Cardiac muscle cell (in vitro differentiated cells and primary cell): Measurements from ENCODE around the gene M6PR. TPM values are rescaled to one million over a fixed set of nuclear protein-coding genes. Genes with fewer than 3 reads are reported as not detected.
"Not testable (repeated sequence)": the region's sequence is repeated elsewhere in the genome, so short reads cannot be mapped to it uniquely, and the experiment has no call there.

Experiments
- DNase-seq, 2 donors: peaks; one replicate each; pipeline versions ENCODE4 v3.0.0 to v3.0.0-alpha.2; 2010 to 2017; ENCODE audit warnings: low read depth in 1 of 2, low spot score in 1 of 2
- H3K27ac ChIP-seq: fragments of 200-600 bp; sonication (generic); 2 replicates; pipeline ENCODE4 v1.5.1; 2016
- H3K27me3 ChIP-seq: fragments of 200-600 bp; sonication (generic); 2 replicates; pipeline ENCODE4 v1.6.0; 2016; ENCODE audit warnings: control low read depth
- H3K36me3 ChIP-seq: fragments of 200-600 bp; sonication (generic); 2 replicates; pipeline ENCODE4 v1.5.1; 2016; ENCODE audit warnings: control low read depth
- H3K4me1 ChIP-seq: fragments of 200-600 bp; sonication (generic); 2 replicates; pipeline ENCODE4 v1.8.1; 2017; ENCODE audit warnings: low read depth, mild to moderate bottlenecking, mixed run types
- H3K4me3 ChIP-seq: fragments of 200-600 bp; sonication (generic); 2 replicates; pipeline ENCODE4 v1.5.1; 2016; ENCODE audit warnings: mild to moderate bottlenecking
- H3K9me3 ChIP-seq: fragments of 200-600 bp; sonication (generic); 2 replicates; pipeline ENCODE4 v1.5.1; 2017; ENCODE audit warnings: low read depth, mild to moderate bottlenecking, control low read depth
- CTCF ChIP-seq: IDR thresholded peaks from 2 replicates; pipeline ENCODE4 v1.5.1; 2012; ENCODE audit warnings: low read depth, mild to moderate bottlenecking, low read length
- polyA plus RNA-seq: library from polyadenylated mRNA; unstranded; fragments of >200 nt; fragmentation: Nextera tagmentation; extraction: Ambion mirVana; gene quantifications from 2 replicates; pipeline ENCODE4 v1.2.1, GENCODE V29; 2016
- total RNA-seq: library from RNA; depleted of rRNA; stranded (reverse); fragments of >200 nt; gene quantifications from 2 replicates; pipeline ENCODE4 v1.2.3, GENCODE V29; 2016

Gene M6PR
- total and polyA plus RNA-seq, 2 experiments from 2014 or later, result 91.2 to 108 TPM

DNA sequence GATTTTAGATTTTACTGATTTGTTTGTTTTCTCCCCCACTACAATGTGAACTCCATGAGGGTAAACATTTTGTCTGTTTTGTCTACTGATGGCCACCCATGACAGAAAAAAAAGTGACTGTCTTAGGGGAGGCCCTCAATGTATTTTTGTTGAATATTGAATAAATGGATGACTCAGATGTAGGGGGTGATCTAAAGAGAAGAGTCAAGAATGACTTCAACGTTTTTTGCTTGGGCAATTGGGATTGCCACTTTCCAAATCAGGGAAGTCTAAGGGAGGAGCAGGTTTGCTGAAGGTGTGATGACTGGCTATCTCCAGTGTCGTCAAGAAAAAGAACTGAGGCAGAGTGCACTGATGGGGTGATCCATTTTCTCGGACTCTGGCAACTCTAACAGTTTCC, 45.8 kb downstream of the M6PR start:
- H3K4me1 ChIP-seq, result peaks cover 18% of the 10 kb centered on the region
- TF ChIP-seq CTCF, result no peak
- no peak overlapping the region for H3K4me3 ChIP-seq
- no peaks in the 10 kb centered on the region for H3K9me3 ChIP-seq
- H3K36me3 ChIP-seq, result no peaks in the 10 kb centered on the region
- no peak for DNase-seq
- H3K27ac ChIP-seq, result no peak overlapping the region
- H3K27me3 ChIP-seq, result no peaks in the 10 kb centered on the region

GRCh38 chr12:8902703-8903102, 46.7 kb downstream of the M6PR start:
- H3K36me3 ChIP-seq, DNase-seq: not testable (repeated sequence)

DNA sequence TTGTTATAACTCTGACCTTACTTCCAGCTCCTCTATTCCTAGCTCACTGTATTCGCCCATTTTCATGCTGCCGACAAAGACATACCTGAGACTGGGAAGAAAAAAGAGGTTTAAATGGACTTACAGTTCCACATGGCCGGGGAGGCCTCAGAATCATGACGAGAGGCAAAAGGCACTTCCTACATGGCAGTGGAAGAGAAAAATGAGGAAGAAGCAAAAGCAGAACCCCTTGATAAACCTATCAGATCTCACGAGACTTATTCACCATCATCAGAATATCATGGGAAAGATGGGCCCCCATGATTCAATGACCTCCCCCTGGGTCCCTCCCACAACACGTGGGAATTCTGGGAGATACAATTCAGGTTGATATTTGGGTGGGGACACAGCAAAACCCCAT, 49.6 kb downstream of the M6PR start:
- TF ChIP-seq CTCF, result no peak
- no peaks in the 10 kb centered on the region for H3K36me3 ChIP-seq
- no peaks in the 10 kb centered on the region for H3K27me3 ChIP-seq
- no peak overlapping the region for H3K27ac ChIP-seq
- peaks cover 10% of the 10 kb centered on the region for H3K4me1 ChIP-seq
- DNase-seq, result no peak
- no peak overlapping the region for H3K4me3 ChIP-seq
- H3K9me3 ChIP-seq, result no peaks in the 10 kb centered on the region

More at GRCh38 chr12:8902703-8903102, 46.7 kb downstream of the M6PR start:
- H3K27ac ChIP-seq, H3K9me3 ChIP-seq, H3K27me3 ChIP-seq, H3K4me3 ChIP-seq: not testable (repeated sequence)
- peaks cover 18% of the 10 kb centered on the region for H3K4me1 ChIP-seq

GRCh38 chr12:8897081-8897480, 52.4 kb downstream of the M6PR start:
- H3K27me3 ChIP-seq, result no peaks in the 10 kb centered on the region
- no peak for TF ChIP-seq CTCF
- no peak overlapping the region for H3K27ac ChIP-seq
- H3K36me3 ChIP-seq, result no peaks in the 10 kb centered on the region
- no peak overlapping the region for H3K4me3 ChIP-seq
- H3K4me1 ChIP-seq, result no peaks in the 10 kb centered on the region
- DNase-seq, result no peak
- H3K9me3 ChIP-seq, result no peaks in the 10 kb centered on the region

DNA sequence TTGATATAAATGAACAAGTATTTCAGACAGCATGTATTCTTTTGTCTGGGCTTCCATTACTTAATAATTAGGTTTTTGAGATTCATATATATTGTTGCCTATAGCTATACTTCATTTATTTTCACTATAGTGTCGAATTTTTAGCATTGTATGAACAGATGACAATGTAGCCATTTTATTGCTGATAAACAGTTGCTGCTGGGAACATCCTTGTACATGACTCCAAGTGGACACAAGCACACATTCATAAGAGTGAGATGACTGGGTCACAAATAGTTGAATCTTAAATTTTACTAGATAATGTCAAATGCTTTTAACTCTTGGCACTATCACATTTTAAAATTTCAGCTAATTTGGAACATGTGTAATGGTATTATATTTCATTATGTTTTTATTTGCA, 54.5 kb downstream of the M6PR start:
- TF ChIP-seq CTCF, result no peak
- H3K36me3 ChIP-seq, result no peaks in the 10 kb centered on the region
- no peaks in the 10 kb centered on the region for H3K9me3 ChIP-seq
- H3K4me3 ChIP-seq, result no peak overlapping the region
- H3K4me1 ChIP-seq, result no peaks in the 10 kb centered on the region
- no peak for DNase-seq
- no peaks in the 10 kb centered on the region for H3K27me3 ChIP-seq
- no peak overlapping the region for H3K27ac ChIP-seq

DNA sequence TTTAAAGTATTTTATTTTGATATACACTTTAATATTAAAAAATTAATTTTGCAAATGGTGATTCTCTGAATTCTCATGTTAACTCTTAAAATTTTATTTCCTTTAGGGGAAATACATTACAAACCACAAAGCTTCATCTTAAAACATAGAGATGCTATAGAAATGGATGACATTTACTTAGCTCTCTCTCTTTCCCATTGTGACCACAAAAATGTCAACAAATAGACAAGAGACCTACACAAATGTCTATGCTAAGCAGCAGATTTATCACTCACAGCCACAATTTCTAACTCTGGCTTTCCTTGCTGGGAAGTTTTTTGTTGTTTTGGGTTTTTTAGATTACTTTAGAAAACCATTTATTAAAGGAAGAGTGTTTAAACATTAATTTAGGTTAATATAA, 55.1 kb downstream of the M6PR start:
- Histone ChIP-seq H3K27me3 (no peaks in the 10 kb centered on the region), H3K27ac (no peak overlapping the region), H3K4me1 (no peaks in the 10 kb centered on the region), H3K9me3 (no peaks in the 10 kb centered on the region), H3K36me3 (no peaks in the 10 kb centered on the region), H3K4me3 (no peak overlapping the region)
- no peak for DNase-seq
- TF ChIP-seq CTCF, result no peak
